ENCODE measurements around the gene HADHB. TPM values are rescaled to one million over a fixed set of nuclear protein-coding genes. Genes with fewer than 3 reads are reported as not detected.
"Not testable (repeated sequence)": the region's sequence is repeated elsewhere in the genome, so short reads cannot be mapped to it uniquely, and the experiment has no call there.

Gene HADHB
- total RNA-seq, 2 experiments from 2014 or later = 71.4 to 72.6 TPM

- no peaks in the 10 kb centered on the region for H3K27me3 Mint-ChIP-seq
- no peaks in the 10 kb centered on the region for H3K9me3 Mint-ChIP-seq
- peaks cover 57% of the 10 kb centered on the region for H3K36me3 Mint-ChIP-seq (ENCODE audit: low read depth)
- ChIA-PET POLR2A (no interaction called here), CTCF (no interaction called here)
- H3K4me3 Mint-ChIP-seq = no peak overlapping the region
- DNase-seq = no peak
- no peak overlapping the region for H3K27ac Mint-ChIP-seq
- no peaks in the 10 kb centered on the region for H3K4me1 Mint-ChIP-seq
Observed at GRCh38 chr2:26283606-26284005, 38.9 kb downstream of the HADHB start.

GRCh38 chr2:26284132-26284531, 39.4 kb downstream of the HADHB start:
- no peaks in the 10 kb centered on the region for H3K4me1 Mint-ChIP-seq
- H3K4me3 Mint-ChIP-seq = no peak overlapping the region
- H3K27ac Mint-ChIP-seq = no peak overlapping the region
- H3K9me3 Mint-ChIP-seq = no peaks in the 10 kb centered on the region
- peaks cover 52% of the 10 kb centered on the region for H3K36me3 Mint-ChIP-seq (ENCODE audit: low read depth)
- POLR2A ChIA-PET = no interaction called here
- CTCF ChIA-PET = no interaction called here
- no peak for DNase-seq
- no peaks in the 10 kb centered on the region for H3K27me3 Mint-ChIP-seq

- Mint-ChIP-seq H3K4me3 (no peak overlapping the region), H3K27ac (no peak overlapping the region), H3K9me3 (no peaks in the 10 kb centered on the region), H3K27me3 (no peaks in the 10 kb centered on the region), H3K36me3 (ENCODE audit: low read depth) (peaks cover 43% of the 10 kb centered on the region), H3K4me1 (no peaks in the 10 kb centered on the region)
- ChIA-PET CTCF (no interaction called here), POLR2A (interaction anchor here (0.7 to 1.2 kb wide), 2 partner anchors 39 to 41 kb away, joined by 3 read pairs; no protein-coding TSS in a partner anchor)
- no peak for DNase-seq
Observed at GRCh38 chr2:26285931-26286330, 41.2 kb downstream of the HADHB start.

GRCh38 chr2:26290001-26290400, 45.3 kb downstream of the HADHB start:
- Mint-ChIP-seq H3K27me3 (peaks cover under 1% of the 10 kb centered on the region), H3K36me3 (ENCODE audit: low read depth) (peaks cover 16% of the 10 kb centered on the region), H3K4me1 (no peaks in the 10 kb centered on the region), H3K9me3 (no peaks in the 10 kb centered on the region), H3K4me3 (no peak overlapping the region), H3K27ac (no peak overlapping the region)
- ChIA-PET CTCF (no interaction called here), POLR2A (no interaction called here)
- no peak for DNase-seq

- CTCF ChIA-PET = no interaction called here
- no peak for DNase-seq
- Mint-ChIP-seq H3K36me3 (ENCODE audit: low read depth) (peaks cover 3% of the 10 kb centered on the region), H3K4me3 (no peak overlapping the region), H3K27me3 (peaks cover 19% of the 10 kb centered on the region), H3K27ac (no peak overlapping the region), H3K9me3 (no peaks in the 10 kb centered on the region), H3K4me1 (no peaks in the 10 kb centered on the region)
- POLR2A ChIA-PET = no interaction called here
Observed at GRCh38 chr2:26292646-26293045, 47.9 kb downstream of the HADHB start.

GRCh38 chr2:26295511-26295910, 50.8 kb downstream of the HADHB start:
- H3K9me3 Mint-ChIP-seq = no peaks in the 10 kb centered on the region

GRCh38 chr2:26297061-26297460, 52.3 kb downstream of the HADHB start:
- Mint-ChIP-seq H3K27ac (no peak overlapping the region), H3K4me1 (no peaks in the 10 kb centered on the region), H3K9me3 (no peaks in the 10 kb centered on the region), H3K4me3 (no peak overlapping the region), H3K36me3 (ENCODE audit: low read depth) (no peaks in the 10 kb centered on the region), H3K27me3 (peaks cover 20% of the 10 kb centered on the region)
- ChIA-PET POLR2A (interaction anchor here (1.9 kb wide), 1 partner anchor 27 kb away, joined by 4 read pairs; no protein-coding TSS in a partner anchor), CTCF (no interaction called here)
- DNase-seq = no peak

More at GRCh38 chr2:26295511-26295910, 50.8 kb downstream of the HADHB start:
- Mint-ChIP-seq H3K27ac (no peak overlapping the region), H3K27me3 (peaks cover 19% of the 10 kb centered on the region), H3K4me3 (no peak overlapping the region), H3K4me1 (no peaks in the 10 kb centered on the region), H3K36me3 (ENCODE audit: low read depth) (no peaks in the 10 kb centered on the region)
- POLR2A ChIA-PET = no interaction called here
- DNase-seq = no peak
- CTCF ChIA-PET = no interaction called here

GRCh38 chr2:26298286-26298637, 53.5 kb downstream of the HADHB start:
- Mint-ChIP-seq H3K4me3 (no peak overlapping the region), H3K27ac (no peak overlapping the region), H3K4me1 (no peaks in the 10 kb centered on the region), H3K36me3 (ENCODE audit: low read depth) (no peaks in the 10 kb centered on the region), H3K27me3 (peaks cover 25% of the 10 kb centered on the region), H3K9me3 (no peaks in the 10 kb centered on the region)
- DNase-seq = no peak
- ChIA-PET POLR2A (interaction anchor here (0.9 to 1.9 kb wide), 2 partner anchors 28 to 49 kb away, joined by 4 read pairs; partner anchors contain the start of gene ADGRF3), CTCF (no interaction called here)

- Mint-ChIP-seq H3K27me3 (peaks cover 25% of the 10 kb centered on the region), H3K27ac (no peak overlapping the region), H3K36me3 (ENCODE audit: low read depth) (no peaks in the 10 kb centered on the region), H3K4me1 (no peaks in the 10 kb centered on the region), H3K4me3 (no peak overlapping the region), H3K9me3 (no peaks in the 10 kb centered on the region)
- ChIA-PET CTCF (no interaction called here), POLR2A (interaction anchor here (0.9 to 1.9 kb wide), 4 partner anchors 29 to 55 kb away, joined by 3 to 4 read pairs (median 4); partner anchors contain the start of gene ADGRF3)
- DNase-seq = no peak
Observed at GRCh38 chr2:26298638-26299393, 54.1 kb downstream of the HADHB start.

GRCh38 chr2:26299471-26300101, 54.8 kb downstream of the HADHB start:
- POLR2A ChIA-PET = interaction anchor here (1.0 to 1.6 kb wide), 3 partner anchors 32 to 56 kb away, joined by 3 to 6 read pairs (median 4); partner anchors contain the start of genes ADGRF3 and SELENOI
- H3K4me1 Mint-ChIP-seq = no peaks in the 10 kb centered on the region
- H3K9me3 Mint-ChIP-seq = no peaks in the 10 kb centered on the region
- no peak overlapping the region for H3K27ac Mint-ChIP-seq
- H3K27me3 Mint-ChIP-seq = peaks cover 25% of the 10 kb centered on the region
- H3K4me3 Mint-ChIP-seq = no peak overlapping the region
- no peaks in the 10 kb centered on the region for H3K36me3 Mint-ChIP-seq (ENCODE audit: low read depth)
- CTCF ChIA-PET = no interaction called here
- no peak for DNase-seq

- POLR2A ChIA-PET = interaction anchor here (1.3 to 1.6 kb wide), 2 partner anchors 31 to 46 kb away, joined by 4 to 6 read pairs; partner anchors contain the start of genes ADGRF3 and SELENOI
- Mint-ChIP-seq H3K4me3 (no peak overlapping the region), H3K36me3 (ENCODE audit: low read depth) (no peaks in the 10 kb centered on the region), H3K9me3 (no peaks in the 10 kb centered on the region), H3K27ac (no peak overlapping the region), H3K27me3 (peaks cover 20% of the 10 kb centered on the region), H3K4me1 (no peaks in the 10 kb centered on the region)
- no peak for DNase-seq
- CTCF ChIA-PET = no interaction called here
Observed at GRCh38 chr2:26300234-26300925, 55.6 kb downstream of the HADHB start.

- peaks cover 6% of the 10 kb centered on the region for H3K27me3 Mint-ChIP-seq
- H3K9me3 Mint-ChIP-seq = no peaks in the 10 kb centered on the region
- H3K27ac Mint-ChIP-seq = no peak overlapping the region
- no peak overlapping the region for H3K4me3 Mint-ChIP-seq
- CTCF ChIA-PET = no interaction called here
- H3K36me3 Mint-ChIP-seq (ENCODE audit: low read depth) = no peaks in the 10 kb centered on the region
- no peak for DNase-seq
- no peaks in the 10 kb centered on the region for H3K4me1 Mint-ChIP-seq
- POLR2A ChIA-PET = no interaction called here
Observed at GRCh38 chr2:26302846-26303245, 58.1 kb downstream of the HADHB start.

GRCh38 chr2:26305094-26305493, 60.4 kb downstream of the HADHB start:
- H3K27ac Mint-ChIP-seq; CTCF ChIA-PET; H3K4me1 Mint-ChIP-seq; H3K27me3 Mint-ChIP-seq; H3K4me3 Mint-ChIP-seq; DNase-seq; H3K36me3 Mint-ChIP-seq (ENCODE audit: low read depth); H3K9me3 Mint-ChIP-seq: not testable (repeated sequence)
- POLR2A ChIA-PET = interaction anchor here (0.8 kb wide), 1 partner anchor 61 kb away, joined by 3 read pairs; no protein-coding TSS in a partner anchor
